HG03439 (cell line): ENCODE results near the gene BCAS4.
"Not testable (repeated sequence)": the region's sequence is repeated elsewhere in the genome, so short reads cannot be mapped to it uniquely, and the experiment has no call there.

Source experiments
- ATAC-seq: cut with Tn5 transposase; IDR thresholded peaks from one replicate; pipeline ENCODE4 v1.9.1; 2021; ENCODE audit warnings: mild to moderate bottlenecking, moderate library complexity; ENCODE audit not compliant: unreplicated experiment

BCAS4 gene

DNA sequence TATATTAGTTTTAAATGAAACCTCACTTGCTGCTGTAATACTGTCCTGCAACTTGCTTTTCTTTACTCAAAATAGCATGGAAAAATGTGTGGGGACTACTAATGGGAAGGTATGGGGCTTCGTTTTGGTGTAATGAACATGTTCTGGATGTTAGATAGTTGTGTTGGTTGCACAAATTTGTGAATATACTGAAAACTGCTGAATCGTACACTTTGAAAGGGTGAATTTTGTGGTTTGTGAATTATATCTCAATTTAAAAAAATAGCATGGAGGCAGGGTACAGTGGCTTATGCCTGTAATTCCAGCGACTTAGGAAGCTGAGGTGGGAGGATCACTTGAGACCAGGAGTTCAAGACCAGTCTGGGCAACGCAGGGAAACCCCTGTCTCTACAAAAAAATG lies 2.3 kb downstream of the BCAS4 start:
- no peak for ATAC-seq

DNA sequence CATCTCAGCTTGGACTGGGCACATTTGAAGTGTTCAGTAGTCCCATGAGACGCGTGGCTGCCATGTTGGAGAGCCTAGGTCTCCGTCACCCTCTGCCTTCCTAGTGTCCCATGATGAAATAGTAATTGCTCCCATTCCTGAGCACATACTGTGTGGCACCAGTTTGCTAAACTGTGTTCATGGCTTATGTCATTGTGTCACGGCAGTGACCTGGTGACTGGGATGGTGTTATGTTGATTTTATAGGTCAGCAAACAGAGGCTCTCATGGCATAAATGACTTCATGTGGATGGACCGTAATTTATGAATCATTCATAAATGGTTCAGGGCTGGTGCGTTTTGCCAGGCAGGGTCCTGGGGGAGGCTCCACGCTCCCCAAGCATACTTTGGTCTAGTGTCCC lies 3.8 kb downstream of the BCAS4 start:
- ATAC-seq: no peak

DNA sequence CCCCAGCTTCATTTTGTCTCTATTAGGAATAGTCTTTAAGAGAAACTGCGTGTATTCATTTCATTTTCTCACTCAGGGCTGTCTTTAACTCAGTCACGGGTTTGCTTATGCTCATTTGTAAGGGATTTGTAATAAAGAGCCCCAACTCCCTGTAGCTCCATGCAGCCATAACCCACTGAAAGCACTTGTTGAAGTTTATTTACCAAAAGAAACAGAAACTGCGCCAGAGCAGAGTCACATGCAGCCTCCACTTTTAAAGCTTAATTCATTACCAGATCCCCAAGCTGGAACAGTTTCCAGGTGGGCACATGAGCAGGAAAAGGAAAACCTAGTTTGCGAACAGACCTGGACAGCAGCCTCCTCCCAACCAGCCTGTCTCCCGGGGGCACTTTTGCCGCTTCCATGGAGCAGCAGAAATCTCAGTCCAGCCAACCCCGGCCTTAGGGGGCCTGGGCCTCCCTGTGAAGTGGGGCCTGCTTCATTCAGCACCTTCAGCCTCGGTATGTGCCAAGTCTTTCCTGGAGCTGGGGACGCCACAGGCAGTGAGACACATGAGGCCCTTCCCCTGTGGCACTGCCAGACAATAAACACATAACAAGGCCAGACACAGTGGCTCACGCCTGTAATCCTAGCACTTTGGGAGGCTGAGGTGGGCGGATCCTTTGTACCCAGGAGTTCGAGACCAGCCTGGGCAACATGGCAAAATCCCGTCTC lies 4.5 kb downstream of the BCAS4 start:
- ATAC-seq: no peak

DNA sequence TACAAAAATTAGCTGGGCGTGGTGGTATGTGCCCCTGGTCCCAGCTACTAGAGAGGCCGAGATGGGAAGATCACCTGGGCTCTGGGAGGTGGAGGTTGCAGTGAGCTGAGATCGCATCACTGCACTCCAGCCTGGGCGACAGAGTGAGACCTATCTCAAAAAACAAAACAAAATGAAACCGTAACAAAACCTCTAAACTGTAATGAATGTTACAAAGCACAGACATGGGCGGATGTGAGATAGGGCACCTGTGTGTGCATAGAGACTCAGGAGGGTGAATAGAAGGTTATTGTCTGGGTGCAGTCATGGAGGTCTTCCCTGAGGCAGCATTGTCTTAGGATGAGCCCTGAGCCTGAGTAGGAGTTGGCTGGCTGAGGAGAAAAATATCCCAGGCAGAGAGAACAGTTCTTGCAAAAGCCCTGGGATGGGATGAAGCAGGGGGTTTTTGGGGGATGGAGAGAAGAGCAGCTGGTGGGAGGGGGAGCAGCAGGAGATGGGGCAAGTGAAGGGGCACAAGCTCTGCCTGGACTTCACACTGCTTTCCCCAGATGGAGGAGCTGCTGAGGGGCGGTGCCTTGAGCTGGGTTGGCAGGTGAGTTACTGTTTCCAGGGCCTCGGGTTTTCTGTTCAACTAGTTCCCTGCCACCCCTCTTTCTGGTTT lies 5.2 kb downstream of the BCAS4 start:
- no peak for ATAC-seq

DNA sequence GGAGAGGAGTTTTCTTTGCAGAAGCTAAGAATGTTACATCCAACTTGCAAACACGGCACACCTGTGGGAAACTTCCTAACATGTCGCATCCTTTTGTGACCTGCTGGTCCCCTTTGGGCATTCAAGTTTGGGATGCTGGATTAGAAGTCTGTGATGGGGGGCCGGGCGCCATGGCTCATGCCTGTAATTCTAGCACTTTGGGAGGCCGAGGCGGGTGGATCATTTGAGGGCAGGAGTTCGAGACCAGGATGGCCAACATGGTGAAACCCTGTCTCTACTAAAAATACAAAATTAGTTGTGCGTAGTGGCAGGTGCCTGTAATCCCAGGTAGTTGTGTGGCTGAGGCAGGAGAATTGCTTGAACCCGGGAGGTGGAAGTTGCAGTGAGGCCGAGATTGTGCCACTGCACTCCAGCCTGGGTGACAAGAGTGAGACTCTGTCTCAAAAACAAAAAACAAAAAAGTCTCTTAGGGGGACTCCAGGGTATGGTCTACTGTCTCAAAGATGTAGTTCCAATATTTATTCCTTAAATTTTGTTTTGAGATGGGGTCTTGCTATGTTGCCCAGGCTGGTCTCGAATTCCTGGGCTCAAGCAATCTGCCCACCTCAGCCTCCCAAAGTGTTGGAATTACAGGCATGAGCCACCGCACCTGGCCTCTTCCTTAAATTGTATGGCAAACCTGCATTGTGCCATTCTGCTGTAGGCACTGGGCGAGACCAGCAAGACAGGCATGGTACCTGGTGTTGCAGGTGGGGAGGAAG lies 6.3 kb downstream of the BCAS4 start:
- not testable (repeated sequence) for ATAC-seq

DNA sequence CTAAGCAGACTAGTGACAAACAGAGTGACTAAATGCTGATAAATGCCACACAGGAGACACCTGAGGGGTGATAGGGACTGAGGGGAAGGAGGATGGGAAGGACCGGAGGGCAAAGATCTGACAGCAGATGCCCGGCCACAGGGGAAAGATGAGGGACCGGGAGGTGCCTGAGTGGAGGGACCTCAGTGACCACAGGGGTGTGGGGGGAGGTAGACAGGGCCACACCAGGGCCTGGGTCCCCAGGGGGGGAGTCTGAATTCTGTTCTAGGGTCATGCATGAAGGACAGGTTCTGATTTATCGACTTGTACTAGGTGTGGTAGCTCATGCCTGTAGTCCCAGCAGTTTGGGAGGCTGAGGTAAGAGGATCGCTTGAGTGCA lies 6.9 kb downstream of the BCAS4 start:
- no peak for ATAC-seq

DNA sequence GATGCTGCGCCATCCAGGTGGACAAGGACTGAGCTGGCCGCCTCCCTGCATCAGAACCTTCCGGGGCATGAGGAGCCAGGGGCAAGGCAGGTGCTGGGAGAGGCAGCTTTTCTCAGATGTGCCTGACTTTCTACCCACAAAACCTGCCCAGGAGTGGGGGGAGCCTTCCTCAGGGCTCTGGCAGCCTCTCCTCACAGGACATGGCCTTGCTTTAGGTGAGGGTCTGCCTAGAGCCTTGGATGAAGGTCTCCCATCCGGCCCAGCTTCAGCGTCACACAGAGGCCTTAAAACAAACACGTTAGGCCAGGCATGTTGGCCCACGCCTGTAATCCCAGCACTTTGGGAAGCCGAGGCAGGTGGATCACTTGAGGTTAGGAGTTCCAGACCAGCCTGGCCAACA lies 7.4 kb downstream of the BCAS4 start:
- ATAC-seq: no peak

DNA sequence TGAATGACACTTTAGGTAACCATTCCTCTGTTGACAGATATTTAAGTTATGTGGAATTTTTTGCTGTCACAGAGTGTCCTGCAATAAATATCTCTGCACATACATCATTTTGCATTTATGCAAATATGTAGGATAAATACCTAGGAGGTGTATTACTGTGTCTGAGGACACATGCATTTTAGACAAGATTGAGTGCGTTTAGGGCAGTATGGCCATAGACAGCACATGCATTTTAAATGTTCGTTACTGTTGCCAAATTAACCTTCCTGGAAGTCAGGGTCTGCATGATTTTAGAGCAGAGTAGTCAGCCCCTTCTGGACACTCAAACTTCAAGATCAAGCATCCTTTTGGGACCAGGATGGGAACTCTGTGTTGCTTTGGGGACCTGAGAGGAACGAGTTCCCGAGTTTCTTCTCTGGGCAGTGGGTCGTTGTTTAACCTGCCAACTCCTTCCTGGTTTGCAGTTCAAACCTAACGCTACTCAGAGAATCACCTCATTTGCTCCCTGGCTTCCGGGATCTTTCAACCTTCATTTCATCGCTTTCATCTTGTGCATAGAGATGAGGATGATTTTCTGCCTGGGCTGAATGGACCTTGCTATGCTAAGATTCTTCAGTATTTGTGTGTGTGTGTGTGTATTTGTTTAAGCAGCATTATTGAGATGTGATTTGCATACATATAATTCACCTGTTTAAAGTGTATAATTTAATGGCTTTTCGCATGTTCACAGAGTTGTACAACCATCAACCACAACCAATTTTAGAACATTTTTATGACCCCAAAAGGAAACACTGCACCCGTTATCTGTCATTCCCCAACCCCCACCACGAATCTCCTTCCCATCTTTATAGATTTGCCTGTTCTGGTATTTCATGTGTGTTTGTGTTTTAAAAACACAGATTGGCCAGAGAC lies 9.8 kb downstream of the BCAS4 start:
- no peak for ATAC-seq

DNA sequence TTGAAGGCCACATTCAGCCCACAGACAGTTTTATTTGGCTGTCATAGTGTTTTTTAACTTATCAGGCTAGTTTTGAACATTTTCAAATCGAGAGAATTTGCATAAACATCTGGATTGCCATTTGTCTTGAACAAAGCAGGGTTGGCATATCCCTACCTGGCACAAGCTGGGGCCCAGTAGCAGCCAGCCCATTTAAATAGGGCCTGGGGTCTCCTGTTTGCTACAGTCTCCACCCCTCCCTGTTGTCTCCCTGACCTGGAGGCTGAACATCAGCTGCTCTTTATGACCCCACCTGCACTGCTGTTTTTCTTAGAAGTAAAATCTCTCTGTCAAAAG lies 10.5 kb downstream of the BCAS4 start:
- no peak for ATAC-seq

DNA sequence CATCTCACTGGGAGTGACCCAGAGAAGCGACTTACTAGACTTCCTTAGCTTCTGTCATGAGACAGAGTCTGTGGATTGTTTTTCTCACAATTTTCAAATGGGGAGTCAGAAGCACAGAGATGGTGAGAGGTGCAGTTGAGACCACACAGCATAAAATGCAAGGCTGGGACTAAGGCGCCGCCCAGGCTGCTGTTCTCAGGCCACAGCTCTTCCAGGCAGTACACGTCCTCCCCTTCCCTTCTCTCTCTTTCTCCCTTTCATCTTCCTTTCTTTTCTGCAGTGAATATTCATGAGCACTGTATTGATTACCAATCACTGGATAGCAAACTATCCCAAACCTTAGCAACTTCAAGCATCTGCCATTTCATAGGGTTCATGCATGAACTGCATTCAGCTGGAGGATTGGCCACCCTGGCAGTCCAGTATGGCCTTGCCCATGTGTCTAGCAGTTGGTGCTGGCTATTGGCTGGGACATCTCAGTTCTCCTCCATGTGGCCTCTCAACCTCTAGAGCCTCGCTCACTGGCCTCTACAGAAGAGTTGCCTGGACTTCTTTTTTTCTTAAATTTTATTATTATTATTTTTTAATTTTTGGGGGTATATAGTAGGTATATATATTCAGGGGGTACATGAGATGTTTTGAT lies 11.4 kb downstream of the BCAS4 start:
- ATAC-seq: no peak

DNA sequence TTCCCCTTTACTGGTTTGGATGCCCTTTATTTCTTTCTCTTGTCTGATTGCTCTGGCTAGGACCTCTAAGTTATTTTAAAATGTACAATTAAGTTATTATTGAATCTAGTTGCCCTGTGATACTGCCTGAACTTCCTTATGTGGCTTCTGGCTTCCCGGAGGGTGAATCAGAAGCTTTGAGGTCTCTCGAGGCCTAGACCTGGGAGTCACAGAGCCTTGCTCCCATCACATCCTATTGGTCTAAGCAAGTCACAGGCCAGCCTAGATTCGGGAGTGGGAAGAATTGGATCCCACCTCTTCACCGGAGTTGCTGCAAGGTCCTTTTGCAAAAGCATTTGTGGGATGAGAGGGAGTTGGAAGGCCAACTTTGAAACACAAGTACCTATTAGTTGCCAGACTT lies 15.2 kb downstream of the BCAS4 start:
- no peak for ATAC-seq

DNA sequence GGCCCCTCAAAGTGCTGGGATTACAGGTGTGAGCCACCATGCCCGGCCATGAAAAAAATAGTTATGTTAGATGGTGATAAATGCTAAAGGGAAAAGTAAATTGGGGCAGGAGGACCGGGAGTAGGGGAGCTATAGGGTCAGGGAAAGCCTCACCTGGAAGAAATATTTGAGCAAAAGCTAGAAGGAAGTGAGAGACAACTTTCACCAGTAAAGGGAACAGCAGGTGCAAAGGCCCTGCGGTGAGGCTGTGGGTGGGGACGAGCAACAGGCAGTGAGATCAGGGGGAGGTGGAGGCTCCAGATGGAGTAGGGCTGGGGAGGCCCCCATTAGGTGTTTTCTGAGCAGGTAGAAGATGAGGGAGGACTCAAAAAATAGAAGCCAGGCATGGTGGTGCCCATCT lies 16.0 kb downstream of the BCAS4 start:
- ATAC-seq: no peak

DNA sequence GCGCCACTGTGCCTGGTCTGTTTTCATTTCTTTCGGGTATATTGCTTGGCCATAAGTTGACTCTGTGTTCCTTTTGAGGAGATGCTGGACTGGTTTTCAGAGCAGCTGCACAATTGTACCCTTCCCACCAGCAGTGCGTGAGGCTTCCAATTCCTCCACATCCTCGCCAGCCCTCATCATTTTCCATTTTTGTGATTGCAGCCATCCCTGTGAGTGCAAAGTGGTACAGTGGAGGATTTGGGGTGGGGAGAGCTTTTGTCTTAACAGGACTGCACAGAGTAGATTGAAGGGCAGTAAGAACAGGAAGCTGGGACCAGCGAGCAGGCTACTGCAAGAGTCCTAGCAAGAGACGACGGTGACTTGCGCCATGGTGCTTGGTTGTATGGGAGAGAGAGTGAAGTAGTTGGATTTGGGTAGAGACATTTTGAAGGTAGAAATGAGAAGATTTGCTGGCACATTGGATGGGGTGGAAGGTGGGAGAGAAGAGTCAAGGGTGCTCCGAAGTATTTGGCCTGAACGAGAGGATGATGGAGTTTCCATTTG lies 18.3 kb downstream of the BCAS4 start:
- ATAC-seq: no peak

DNA sequence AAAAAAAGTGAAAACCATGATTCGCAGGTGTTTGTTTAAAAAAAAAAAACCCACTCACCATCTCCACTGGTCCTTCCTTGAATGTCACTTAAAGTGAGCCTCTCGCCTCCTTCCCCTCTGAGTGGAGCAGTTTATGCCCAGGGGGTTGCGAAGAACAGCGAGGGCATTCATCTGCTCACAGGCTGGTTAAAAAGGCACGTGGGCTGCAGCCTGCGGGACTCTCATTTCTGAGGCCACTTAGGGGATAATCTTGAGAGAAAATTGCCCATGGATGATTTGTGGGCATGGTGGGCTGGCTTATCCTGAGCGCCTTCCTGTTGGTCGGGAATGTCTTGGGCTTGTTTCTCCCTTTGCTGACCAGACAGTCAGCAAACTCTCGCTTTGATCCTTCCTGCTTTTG lies 18.9 kb downstream of the BCAS4 start:
- no peak for ATAC-seq

DNA sequence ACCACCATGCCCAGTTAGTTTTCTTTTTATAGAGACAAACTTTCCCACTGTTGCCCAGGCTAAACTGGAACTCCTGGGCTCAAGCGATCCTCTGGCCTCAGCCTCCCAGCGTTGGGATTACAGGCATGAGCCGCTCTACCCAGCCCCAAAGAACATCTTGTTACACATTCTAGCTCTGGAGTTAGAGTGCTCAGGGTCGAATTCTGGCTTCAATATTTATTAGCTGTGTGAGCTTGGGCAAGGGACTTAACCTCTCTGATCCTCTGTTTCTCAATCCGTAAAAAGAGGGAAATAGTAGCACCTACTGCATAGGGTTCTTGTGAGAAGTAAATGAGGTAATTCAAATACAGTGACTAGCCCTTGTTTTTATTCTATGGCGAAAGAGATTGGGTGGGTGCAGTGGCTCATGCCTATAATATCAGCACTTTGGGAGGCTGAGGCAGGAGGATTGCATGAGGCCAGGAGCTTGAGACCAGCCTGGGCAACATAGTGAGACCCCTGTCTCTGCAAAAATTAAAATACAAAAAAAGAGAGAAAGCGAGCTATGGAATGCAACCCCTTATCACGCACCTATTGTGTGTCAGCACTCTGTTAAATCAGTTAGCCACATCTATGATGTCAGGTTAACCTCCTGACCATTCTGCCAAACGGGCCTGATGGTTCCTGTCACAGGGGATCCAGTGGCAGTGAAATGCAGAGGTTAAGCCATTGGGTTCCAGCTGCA lies 19.7 kb downstream of the BCAS4 start:
- ATAC-seq: no peak

DNA sequence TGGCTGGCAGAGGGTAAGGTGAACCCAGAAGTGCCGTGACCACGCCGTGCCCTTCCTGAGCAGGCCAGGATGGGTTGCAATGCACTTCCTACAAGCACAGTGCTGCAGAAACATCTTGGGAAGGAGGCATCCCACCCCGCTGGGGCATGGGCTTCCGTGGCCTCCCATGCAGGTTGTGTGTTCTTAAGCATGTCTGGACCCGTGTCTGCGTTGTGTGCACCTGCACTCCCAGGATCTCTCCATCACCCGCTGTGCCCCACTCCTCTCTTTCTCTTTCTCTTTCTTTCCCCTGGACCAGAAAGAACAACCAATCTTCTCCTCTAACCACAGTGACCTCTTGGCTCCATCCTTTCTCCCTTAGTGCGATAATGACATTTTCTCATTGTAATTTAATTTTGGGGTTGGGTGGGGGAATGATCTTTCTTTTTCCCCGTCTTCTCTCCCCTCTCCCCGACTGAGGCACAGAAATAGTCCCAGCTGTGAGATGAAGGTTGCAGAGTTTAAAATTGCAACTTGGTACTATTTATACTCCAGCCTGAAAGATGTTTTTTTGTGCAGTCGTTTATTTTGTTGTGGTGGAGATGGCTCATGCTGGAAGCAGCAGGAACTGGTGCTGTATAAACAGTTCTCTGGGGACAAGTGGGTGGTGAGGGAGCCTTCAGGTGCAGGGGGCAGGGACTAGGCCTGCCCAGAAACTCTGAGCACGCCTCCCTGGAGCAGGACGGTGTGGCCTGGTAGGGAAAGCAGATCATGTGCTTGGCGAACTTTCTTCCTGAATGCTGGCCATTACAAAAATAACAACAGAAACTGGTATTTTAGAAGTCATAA lies 20.5 kb downstream of the BCAS4 start:
- no peak for ATAC-seq

DNA sequence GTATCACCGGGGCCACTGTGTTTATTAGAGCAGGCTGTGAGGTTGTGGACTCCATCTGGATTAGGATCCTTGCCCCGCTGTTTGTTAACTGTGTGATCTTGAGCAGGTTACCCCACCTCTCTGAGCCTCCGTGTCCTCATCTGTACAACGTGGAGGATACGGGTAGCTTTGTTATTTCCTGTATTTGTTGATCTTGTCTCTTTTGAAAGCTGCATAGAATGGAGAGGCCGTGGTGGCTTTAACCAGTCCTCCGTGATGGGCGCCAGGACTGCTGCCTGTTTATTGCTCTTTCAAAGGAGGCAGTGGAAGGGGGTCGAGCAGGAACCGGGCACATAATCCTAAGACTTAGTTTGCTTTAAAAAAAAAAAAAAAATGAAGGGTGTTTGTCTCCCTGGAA lies 22.9 kb downstream of the BCAS4 start:
- ATAC-seq: no peak

DNA sequence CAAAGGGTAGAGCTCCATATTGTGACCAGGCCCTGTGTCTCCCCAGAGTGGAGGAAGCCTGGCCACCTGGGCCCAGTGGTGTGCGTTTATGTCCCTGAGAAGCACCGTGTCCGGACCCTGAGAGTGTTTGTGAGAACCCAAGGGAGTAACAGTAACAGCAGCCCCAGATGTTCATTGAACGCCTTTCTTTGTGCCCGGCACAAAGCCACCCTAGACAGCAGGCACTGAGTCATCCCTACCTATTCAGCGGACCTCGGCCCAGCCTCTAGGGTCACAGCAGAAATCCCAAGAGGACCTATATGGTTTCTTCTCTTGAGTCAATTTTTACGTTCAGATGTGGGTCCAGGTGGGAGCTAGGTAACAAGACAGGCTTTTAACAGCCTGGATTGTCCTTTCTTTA lies 24.5 kb downstream of the BCAS4 start:
- ATAC-seq: no peak
